ENCODE data around the gene GNPTAB.
A peak's percentile ranks its signal among the peaks of the same experiment; 100 is the strongest.
"Not testable (repeated sequence)": the region's sequence is repeated elsewhere in the genome, so short reads cannot be mapped to it uniquely, and the experiment has no call there.

The GNPTAB gene

GRCh38 chr12:101852998-101853397 lies 22.2 kb upstream of the GNPTAB start:
- no peak for DNase-seq (ENCODE audit: low read depth)

GRCh38 chr12:101850199-101850598 lies 19.4 kb upstream of the GNPTAB start:
- no peak for DNase-seq (ENCODE audit: low read depth)

- no peak for DNase-seq (ENCODE audit: low read depth)
Observed at GRCh38 chr12:101847325-101847724, 16.6 kb upstream of the GNPTAB start.

- no peak for DNase-seq (ENCODE audit: low read depth)
Observed at GRCh38 chr12:101845137-101845711, 14.5 kb upstream of the GNPTAB start.

- no peak for DNase-seq (ENCODE audit: low read depth)
Observed at GRCh38 chr12:101841069-101841468, 10.3 kb upstream of the GNPTAB start.

- peak; percentile 76 for DNase-seq (ENCODE audit: low read depth)
Observed at GRCh38 chr12:101839324-101840283, 8.8 kb upstream of the GNPTAB start.

- no peak for DNase-seq (ENCODE audit: low read depth)
Observed at GRCh38 chr12:101838628-101839323, 8.0 kb upstream of the GNPTAB start.

- DNase-seq (ENCODE audit: low read depth): peak; percentile 35
Observed at GRCh38 chr12:101832030-101832429, 1.3 kb upstream of the GNPTAB start.

- DNase-seq (ENCODE audit: low read depth): peak; percentile 14
Observed at GRCh38 chr12:101829639-101830366, 956 bp downstream of the GNPTAB start.

- DNase-seq (ENCODE audit: low read depth): no peak
Observed at GRCh38 chr12:101828463-101829196, 2.1 kb downstream of the GNPTAB start.

GRCh38 chr12:101826766-101827368 lies 3.9 kb downstream of the GNPTAB start:
- no peak for DNase-seq (ENCODE audit: low read depth)

GRCh38 chr12:101824831-101825230 lies 5.9 kb downstream of the GNPTAB start:
- no peak for DNase-seq (ENCODE audit: low read depth)

- DNase-seq (ENCODE audit: low read depth): peak; percentile 45
Observed at GRCh38 chr12:101823891-101824290, 6.9 kb downstream of the GNPTAB start.

- no peak for DNase-seq (ENCODE audit: low read depth)
Observed at GRCh38 chr12:101823039-101823438, 7.7 kb downstream of the GNPTAB start.

GRCh38 chr12:101819467-101819866 lies 11.3 kb downstream of the GNPTAB start:
- DNase-seq (ENCODE audit: low read depth): peak; percentile 39

- DNase-seq (ENCODE audit: low read depth): not testable (repeated sequence)
Observed at GRCh38 chr12:101818689-101819088, 12.1 kb downstream of the GNPTAB start.

GRCh38 chr12:101813117-101813516 lies 17.6 kb downstream of the GNPTAB start:
- DNase-seq (ENCODE audit: low read depth): no peak

GRCh38 chr12:101812716-101813115 lies 18.0 kb downstream of the GNPTAB start:
- DNase-seq (ENCODE audit: low read depth): not testable (repeated sequence)

- DNase-seq (ENCODE audit: low read depth): not testable (repeated sequence)
Observed at GRCh38 chr12:101811342-101811741, 19.4 kb downstream of the GNPTAB start.

GRCh38 chr12:101809208-101809607 lies 21.6 kb downstream of the GNPTAB start:
- no peak for DNase-seq (ENCODE audit: low read depth)

GRCh38 chr12:101806265-101806664 lies 24.5 kb downstream of the GNPTAB start:
- no peak for DNase-seq (ENCODE audit: low read depth)

All from ELR (cell line).